H1 (cell line): ENCODE data around the gene BTNL8. TPM values are rescaled to one million over a fixed set of nuclear protein-coding genes. Genes with fewer than 3 reads are reported as not detected.

Source experiments
- CHD1 ChIP-seq: IDR thresholded peaks from 2 replicates; pipeline ENCODE4 v1.6.1; 2012; ENCODE audit warnings: low read depth, low read length, improper control_type of control experiment
- CREB1 ChIP-seq: IDR thresholded peaks from 2 replicates; pipeline ENCODE4 v1.6.1; 2012; ENCODE audit warnings: inconsistent platforms
- EGR1 ChIP-seq: IDR thresholded peaks from 2 replicates; pipeline ENCODE4 v1.6.1; 2011; ENCODE audit warnings: low read depth, low read length, borderline replicate concordance
- KDM1A ChIP-seq: fragments of 200-600, 300-600 bp; sonication (generic); IDR thresholded peaks from 2 replicates; pipeline ENCODE4 v1.7.1; 2016; ENCODE audit warnings: mild to moderate bottlenecking, low read length, borderline replicate concordance
- MAFK ChIP-seq: IDR thresholded peaks from 2 replicates; pipeline ENCODE4 v1.6.1; 2012; ENCODE audit warnings: low read depth, mild to moderate bottlenecking, improper control_type of control experiment, low read length
- RBBP5 ChIP-seq: IDR thresholded peaks from 2 replicates; pipeline ENCODE4 v1.7.1; 2012; ENCODE audit warnings: low read depth, mild to moderate bottlenecking, inconsistent platforms, low read length, moderate library complexity, borderline replicate concordance
- SAP30 ChIP-seq: fragments of 300-600 bp; sonication (generic); IDR thresholded peaks from 2 replicates; pipeline ENCODE4 v1.7.1; 2012; ENCODE audit warnings: low read length, moderate library complexity, mild to moderate bottlenecking, inconsistent platforms; ENCODE audit not compliant: insufficient read depth, insufficient replicate concordance
- SRF ChIP-seq: IDR thresholded peaks from 2 replicates; pipeline ENCODE4 v1.6.1; 2011; ENCODE audit warnings: mild to moderate bottlenecking, low read depth, low read length, moderate library complexity
- TBP ChIP-seq: IDR thresholded peaks from 2 replicates; pipeline ENCODE4 v1.6.1; 2011; ENCODE audit warnings: low read depth, low read length, improper control_type of control experiment
- polyA plus RNA-seq, 7 experiments: library from polyadenylated mRNA; depleted of rRNA in 3 of 7; stranded (reverse) in 5 of 7; unstranded in 2 of 7; fragments of >200 nt in 5 of 7; fragments of 200-250 nt in 2 of 7; gene quantifications; 1 replicate in 5 of 7; 2 replicates in 1 of 7; 4 replicates in 1 of 7; pipeline versions ENCODE4 v1.2.1 to v1.2.3, GENCODE V29; 2011 to 2013; ENCODE audit warnings: missing spikeins in 2 of 7, mixed read lengths in 2 of 7
- total RNA-seq: library from RNA; stranded (reverse); fragmentation: NEBNext Ultra II Directional; extraction: Animal tissue kit (Norgen Biotek cat#: 25700); gene quantifications from 2 replicates; pipeline ENCODE4 v1.2.1, GENCODE V29; 2021
- TF ChIP-seq, protein P1 (sequence below): fragments of 300-600 bp; sonication (generic); IDR thresholded peaks from 2 replicates; pipeline ENCODE4 v1.7.1; 2012; ENCODE audit warnings: low read length, moderate library complexity, mild to moderate bottlenecking, inconsistent platforms; ENCODE audit not compliant: insufficient replicate concordance

BTNL8 gene
- total and polyA plus RNA-seq, 2 of the 8 experiments (the other 6 are each of a cell fraction or from before 2014, with no cell fraction given): 0.32 to 0.48 TPM

DNA sequence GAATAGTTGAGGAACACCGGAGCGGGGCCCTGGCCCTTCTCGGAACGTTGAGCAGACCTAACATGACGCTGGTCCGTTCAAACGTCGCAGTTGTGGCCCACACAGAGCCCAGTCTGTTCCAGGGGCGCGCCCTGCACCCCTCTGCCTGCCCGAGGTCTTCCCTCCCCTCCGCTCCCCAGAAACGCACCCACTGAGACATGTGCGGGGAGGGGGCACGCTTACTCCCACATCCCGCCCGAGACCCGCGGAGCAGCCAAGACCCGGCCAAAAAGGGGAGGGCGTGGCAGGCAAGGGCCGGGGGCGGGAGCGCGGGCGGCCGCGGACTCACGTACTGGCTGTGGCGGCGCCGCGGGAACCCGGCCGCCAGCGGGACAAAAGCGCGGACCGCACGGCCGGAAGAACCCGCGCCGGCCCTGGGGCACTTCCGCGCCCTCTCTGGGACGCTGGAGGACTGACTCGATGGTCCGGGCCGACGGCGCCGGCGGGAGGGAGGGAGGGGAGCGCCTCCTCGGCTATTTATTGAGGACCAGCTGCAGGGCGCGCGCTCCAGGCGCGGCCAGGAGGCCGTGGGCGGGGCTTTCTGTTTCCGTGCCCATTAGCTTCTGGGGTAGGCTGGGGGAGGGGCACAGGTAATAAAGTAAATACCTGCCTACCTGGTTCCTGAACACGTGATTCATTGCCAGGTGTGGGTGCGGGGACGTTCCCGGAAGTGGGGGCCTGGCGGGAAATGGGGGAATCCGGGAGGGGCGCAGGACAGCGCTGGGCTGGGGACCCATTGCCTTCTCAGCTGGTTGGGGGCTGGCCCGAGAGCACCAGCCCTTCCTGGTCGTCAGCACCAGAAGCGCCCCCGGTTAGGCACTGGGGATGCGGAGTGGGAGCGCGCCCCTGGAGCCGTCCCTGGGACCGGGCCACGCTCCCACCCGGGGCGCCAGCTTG lies 37.8 kb upstream of the BTNL8 start, which contains the start of gene ZFP62 (continued):
- TF ChIP-seq RBBP5 (0 out of 2 replicates have a peak, but pooled peaks have one; percentile 56), KDM1A (no peak), MAFK (no peak), CREB1 (no peak; the same call in 1 of the 2 replicates), SAP30 (no peak), TBP (peak; percentile 39; the same call in 1 of the 2 replicates), SRF (no peak), CHD1 (no peak), EGR1 (no peak; the same call in none of the 2 replicates)
- TF ChIP-seq, protein P1, sequence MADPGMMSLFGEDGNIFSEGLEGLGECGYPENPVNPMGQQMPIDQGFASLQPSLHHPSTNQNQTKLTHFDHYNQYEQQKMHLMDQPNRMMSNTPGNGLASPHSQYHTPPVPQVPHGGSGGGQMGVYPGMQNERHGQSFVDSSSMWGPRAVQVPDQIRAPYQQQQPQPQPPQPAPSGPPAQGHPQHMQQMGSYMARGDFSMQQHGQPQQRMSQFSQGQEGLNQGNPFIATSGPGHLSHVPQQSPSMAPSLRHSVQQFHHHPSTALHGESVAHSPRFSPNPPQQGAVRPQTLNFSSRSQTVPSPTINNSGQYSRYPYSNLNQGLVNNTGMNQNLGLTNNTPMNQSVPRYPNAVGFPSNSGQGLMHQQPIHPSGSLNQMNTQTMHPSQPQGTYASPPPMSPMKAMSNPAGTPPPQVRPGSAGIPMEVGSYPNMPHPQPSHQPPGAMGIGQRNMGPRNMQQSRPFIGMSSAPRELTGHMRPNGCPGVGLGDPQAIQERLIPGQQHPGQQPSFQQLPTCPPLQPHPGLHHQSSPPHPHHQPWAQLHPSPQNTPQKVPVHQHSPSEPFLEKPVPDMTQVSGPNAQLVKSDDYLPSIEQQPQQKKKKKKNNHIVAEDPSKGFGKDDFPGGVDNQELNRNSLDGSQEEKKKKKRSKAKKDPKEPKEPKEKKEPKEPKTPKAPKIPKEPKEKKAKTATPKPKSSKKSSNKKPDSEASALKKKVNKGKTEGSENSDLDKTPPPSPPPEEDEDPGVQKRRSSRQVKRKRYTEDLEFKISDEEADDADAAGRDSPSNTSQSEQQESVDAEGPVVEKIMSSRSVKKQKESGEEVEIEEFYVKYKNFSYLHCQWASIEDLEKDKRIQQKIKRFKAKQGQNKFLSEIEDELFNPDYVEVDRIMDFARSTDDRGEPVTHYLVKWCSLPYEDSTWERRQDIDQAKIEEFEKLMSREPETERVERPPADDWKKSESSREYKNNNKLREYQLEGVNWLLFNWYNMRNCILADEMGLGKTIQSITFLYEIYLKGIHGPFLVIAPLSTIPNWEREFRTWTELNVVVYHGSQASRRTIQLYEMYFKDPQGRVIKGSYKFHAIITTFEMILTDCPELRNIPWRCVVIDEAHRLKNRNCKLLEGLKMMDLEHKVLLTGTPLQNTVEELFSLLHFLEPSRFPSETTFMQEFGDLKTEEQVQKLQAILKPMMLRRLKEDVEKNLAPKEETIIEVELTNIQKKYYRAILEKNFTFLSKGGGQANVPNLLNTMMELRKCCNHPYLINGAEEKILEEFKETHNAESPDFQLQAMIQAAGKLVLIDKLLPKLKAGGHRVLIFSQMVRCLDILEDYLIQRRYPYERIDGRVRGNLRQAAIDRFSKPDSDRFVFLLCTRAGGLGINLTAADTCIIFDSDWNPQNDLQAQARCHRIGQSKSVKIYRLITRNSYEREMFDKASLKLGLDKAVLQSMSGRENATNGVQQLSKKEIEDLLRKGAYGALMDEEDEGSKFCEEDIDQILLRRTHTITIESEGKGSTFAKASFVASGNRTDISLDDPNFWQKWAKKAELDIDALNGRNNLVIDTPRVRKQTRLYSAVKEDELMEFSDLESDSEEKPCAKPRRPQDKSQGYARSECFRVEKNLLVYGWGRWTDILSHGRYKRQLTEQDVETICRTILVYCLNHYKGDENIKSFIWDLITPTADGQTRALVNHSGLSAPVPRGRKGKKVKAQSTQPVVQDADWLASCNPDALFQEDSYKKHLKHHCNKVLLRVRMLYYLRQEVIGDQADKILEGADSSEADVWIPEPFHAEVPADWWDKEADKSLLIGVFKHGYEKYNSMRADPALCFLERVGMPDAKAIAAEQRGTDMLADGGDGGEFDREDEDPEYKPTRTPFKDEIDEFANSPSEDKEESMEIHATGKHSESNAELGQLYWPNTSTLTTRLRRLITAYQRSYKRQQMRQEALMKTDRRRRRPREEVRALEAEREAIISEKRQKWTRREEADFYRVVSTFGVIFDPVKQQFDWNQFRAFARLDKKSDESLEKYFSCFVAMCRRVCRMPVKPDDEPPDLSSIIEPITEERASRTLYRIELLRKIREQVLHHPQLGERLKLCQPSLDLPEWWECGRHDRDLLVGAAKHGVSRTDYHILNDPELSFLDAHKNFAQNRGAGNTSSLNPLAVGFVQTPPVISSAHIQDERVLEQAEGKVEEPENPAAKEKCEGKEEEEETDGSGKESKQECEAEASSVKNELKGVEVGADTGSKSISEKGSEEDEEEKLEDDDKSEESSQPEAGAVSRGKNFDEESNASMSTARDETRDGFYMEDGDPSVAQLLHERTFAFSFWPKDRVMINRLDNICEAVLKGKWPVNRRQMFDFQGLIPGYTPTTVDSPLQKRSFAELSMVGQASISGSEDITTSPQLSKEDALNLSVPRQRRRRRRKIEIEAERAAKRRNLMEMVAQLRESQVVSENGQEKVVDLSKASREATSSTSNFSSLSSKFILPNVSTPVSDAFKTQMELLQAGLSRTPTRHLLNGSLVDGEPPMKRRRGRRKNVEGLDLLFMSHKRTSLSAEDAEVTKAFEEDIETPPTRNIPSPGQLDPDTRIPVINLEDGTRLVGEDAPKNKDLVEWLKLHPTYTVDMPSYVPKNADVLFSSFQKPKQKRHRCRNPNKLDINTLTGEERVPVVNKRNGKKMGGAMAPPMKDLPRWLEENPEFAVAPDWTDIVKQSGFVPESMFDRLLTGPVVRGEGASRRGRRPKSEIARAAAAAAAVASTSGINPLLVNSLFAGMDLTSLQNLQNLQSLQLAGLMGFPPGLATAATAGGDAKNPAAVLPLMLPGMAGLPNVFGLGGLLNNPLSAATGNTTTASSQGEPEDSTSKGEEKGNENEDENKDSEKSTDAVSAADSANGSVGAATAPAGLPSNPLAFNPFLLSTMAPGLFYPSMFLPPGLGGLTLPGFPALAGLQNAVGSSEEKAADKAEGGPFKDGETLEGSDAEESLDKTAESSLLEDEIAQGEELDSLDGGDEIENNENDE: no peak
